Measurements from ENCODE around the gene LDHB. TPM values are rescaled to one million over a fixed set of nuclear protein-coding genes. Genes with fewer than 3 reads are reported as not detected.
A peak's percentile ranks its signal among the peaks of the same experiment; 100 is the strongest.
"Not testable (repeated sequence)": the region's sequence is repeated elsewhere in the genome, so short reads cannot be mapped to it uniquely, and the experiment has no call there.

The LDHB gene
- polyA plus RNA-seq, 1 donor: 1,582 TPM

- DNase-seq: no peak
These were observed 40.6 kb downstream of the LDHB start for GRCh38 chr12:21617030-21617429.

DNA sequence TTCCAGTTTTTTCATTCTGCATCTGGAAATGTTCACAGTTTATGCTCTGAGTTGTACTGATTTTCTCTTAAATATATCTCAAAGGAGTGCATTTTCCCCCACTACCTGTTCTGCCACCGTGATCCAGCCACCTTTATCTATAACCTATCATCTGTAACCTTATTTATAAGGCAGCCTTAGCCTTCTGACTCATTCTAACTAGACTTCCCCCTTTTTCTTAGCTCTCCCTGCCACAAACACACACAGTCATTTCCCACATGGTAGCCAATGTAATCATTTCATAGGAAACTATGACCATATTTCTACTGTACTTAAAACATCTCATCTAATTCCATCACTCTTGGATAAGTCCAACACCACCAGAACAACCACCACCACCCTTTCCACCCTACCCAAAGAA is 42.2 kb downstream of the LDHB start:
- no peak for DNase-seq

DNA sequence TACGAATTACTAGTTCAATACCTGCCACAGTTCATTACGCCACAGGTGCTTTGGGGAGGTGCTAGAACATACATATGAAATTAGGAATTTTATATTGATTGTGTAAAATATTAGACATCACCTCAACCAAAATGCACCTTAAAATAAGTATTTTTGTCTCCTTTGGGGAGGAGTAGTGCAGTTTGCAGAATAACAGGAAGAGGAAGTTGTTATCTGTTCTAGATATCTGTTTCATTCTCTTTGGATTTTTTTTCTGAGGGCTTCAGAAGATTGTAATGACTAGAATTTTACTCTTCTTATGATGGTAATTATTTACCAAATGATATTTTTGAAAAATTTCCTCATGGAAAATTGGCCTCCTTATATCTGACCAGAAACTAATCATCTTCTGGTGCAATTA is 43.1 kb downstream of the LDHB start:
- DNase-seq: no peak

- no peak for DNase-seq
These were observed 43.7 kb downstream of the LDHB start for GRCh38 chr12:21613931-21614330.

- DNase-seq: no peak
These were observed 49.4 kb downstream of the LDHB start for GRCh38 chr12:21608196-21608595.

DNA sequence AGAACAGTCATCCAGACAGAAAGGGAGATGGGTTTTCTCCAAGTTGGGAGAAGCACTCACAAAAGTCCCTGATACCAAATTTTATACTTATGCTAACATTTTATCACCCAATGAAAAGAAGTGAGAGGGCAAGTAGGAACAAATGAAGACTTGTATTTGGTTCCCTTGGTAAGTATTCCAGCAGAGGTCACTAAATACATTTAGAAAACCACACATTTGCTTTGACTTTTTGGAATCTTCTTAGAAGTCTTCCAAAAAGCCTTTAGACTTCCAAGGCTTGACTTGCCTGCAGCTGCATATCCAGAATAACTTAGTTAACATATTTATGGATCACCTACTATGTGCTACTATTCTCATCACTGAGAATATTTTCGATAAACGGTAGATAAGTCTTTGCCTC is 49.9 kb downstream of the LDHB start:
- peak; percentile 12 for DNase-seq

DNA sequence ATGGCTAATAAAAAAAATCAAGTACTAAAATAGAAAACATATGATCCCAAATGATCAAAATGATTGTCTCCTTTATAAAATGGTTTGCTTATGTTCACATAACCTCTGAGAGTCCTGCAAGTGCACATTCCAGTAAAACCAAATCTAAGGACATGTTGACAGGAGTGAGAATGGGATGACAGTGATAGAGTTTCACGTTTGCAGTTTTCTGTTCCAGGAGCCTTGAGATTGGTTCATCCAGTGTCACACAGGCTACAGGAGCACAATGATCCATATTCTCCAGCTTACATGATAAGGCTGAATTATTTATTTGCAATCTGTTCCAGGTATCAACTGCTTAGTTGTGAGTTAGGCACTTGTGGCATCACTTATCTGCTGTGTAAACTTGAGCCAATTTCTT is 51.5 kb downstream of the LDHB start:
- no peak for DNase-seq

DNA sequence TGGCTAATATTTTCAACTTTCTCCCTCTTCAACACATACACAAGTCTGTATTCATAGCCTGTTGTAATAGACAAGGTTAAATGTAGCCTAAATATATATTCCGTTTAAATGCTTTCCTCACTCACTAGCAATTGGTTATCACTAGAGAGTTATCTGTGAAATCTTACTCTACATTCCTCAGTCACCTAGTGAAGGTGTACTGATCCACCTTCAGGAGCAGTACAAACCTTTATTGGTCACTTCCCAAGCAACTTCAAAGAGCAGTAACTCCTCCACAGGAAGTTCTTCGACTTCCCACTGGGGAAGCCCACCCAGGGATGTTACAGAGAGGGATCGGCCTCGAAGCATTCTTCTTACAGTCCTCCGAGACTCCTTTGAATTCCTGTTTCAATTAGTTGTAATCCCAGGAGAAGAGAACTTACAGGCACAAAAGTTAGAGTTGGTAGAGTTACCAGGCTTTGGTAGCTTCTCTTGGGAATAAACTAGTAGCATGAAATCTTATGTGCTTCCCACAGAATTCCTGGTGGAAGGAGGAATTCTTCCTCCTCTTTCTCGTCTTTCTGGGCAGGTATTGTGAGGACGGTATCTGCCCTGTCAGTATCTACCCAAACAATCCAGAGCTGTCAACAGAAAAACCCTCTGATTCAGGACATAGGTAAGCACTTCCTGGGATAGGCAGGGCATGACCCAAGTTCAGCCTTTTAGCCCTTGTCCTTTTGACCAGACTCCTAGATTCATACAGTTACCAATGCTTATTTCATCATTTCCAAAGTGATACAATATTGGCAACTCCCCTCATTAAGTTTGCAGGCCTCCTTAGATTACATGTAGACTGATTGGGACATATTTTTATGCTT is 53.2 kb downstream of the LDHB start, which contains the start of gene GYS2:
Gene GYS2, minus strand, starts transcription at position 603 of the 857 bp plus-strand sequence. Its CDS starts 255 bp downstream, at position 348.
- no peak for DNase-seq

GRCh38 chr12:21602774-21603173 is 54.9 kb downstream of the LDHB start:
- DNase-seq: no peak

- no peak for DNase-seq
These were observed 57.4 kb downstream of the LDHB start for GRCh38 chr12:21600196-21600595.

- DNase-seq: no peak
These were observed 58.3 kb downstream of the LDHB start for GRCh38 chr12:21599143-21599999.

DNA sequence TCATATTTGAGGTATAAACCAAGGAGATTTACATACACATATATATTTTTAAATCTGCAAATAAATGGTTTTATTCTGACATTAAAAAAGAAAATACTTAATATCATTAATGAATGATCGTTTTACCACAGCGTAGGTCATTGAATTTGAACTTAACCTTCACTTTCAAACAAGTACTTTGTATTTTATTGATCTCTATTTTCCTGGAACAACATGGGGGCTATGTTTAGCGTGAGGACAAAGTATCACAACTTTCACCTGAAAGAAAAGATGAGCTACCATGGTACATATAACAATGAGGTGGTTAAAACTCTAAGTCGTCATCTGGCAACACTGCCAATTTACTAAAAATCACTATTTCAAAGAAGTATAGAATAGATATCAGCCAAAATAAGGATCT is 59.0 kb downstream of the LDHB start:
- no peak for DNase-seq

GRCh38 chr12:21595356-21595755 is 62.3 kb downstream of the LDHB start:
- DNase-seq: not testable (repeated sequence)

DNA sequence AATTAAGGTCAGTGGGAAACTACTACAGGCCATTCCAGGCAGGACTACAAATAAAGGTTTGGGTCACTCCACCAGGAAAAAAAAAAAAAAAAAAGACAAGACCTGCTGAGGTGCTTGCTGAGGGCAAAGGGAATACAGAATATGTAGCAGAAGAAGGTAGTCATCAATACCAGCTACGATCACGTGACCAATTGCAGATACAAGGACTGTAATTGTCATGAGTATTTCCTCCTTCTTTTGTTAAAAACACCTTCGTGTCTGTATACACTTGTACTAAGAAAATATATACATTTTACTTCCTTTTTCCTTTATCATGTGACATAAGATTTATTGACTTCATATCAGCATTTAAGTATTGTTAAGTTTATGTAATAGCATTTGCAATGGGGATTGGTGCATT is 72.2 kb downstream of the LDHB start:
- no peak for DNase-seq

Other genes starting within 250 kb of the LDHB start
- gene PYROXD1, start 220.2 kb downstream of the LDHB start, polyA plus RNA-seq (ENCODE audit: insufficient read length): 23.9 TPM
- 35.8 TPM for gene RECQL, start 156.2 kb downstream of the LDHB start, polyA plus RNA-seq (ENCODE audit: insufficient read length)
- 42.0 TPM for gene GOLT1B, start 156.1 kb downstream of the LDHB start, polyA plus RNA-seq (ENCODE audit: insufficient read length)
- 13.8 TPM for gene SPX, start 131.5 kb downstream of the LDHB start, polyA plus RNA-seq (ENCODE audit: insufficient read length)
- 0.17 TPM for gene GYS2, start 53.0 kb downstream of the LDHB start, polyA plus RNA-seq (ENCODE audit: insufficient read length)
- gene KCNJ8, start 116.9 kb upstream of the LDHB start, polyA plus RNA-seq (ENCODE audit: insufficient read length): 19.0 TPM

Measured in left kidney (tissue), 2 donors.